NCI-H146 (cell line): ENCODE measurements around the gene GLDN.
"Not testable (repeated sequence)": the region's sequence is repeated elsewhere in the genome, so short reads cannot be mapped to it uniquely, and the experiment has no call there.

Experiments used
- DNase-seq: peaks from one replicate; lab custom pipeline; 2025; lab: John Stamatoyannopoulos, UW

The GLDN gene

DNA sequence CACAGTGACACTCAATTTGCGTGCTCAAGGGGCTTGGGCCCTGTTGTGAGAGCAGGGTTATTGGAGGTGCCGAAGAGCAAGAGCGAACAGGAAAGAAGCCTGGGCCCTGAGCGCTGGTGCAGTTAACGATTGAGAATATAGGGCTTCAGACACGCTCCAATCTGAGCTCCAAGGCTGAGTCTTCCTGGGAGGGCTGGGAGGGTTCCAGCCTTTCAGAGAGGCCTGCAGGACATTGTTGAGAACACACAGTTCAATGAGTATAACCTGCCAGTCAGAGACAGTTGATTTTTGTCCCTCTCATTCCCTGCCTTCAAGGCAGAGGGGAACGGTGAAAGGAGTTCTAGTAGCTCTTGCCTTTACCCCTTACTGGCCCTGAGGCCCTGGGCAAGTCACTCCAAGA is 47.3 kb downstream of the GLDN start:
- no peak for DNase-seq

DNA sequence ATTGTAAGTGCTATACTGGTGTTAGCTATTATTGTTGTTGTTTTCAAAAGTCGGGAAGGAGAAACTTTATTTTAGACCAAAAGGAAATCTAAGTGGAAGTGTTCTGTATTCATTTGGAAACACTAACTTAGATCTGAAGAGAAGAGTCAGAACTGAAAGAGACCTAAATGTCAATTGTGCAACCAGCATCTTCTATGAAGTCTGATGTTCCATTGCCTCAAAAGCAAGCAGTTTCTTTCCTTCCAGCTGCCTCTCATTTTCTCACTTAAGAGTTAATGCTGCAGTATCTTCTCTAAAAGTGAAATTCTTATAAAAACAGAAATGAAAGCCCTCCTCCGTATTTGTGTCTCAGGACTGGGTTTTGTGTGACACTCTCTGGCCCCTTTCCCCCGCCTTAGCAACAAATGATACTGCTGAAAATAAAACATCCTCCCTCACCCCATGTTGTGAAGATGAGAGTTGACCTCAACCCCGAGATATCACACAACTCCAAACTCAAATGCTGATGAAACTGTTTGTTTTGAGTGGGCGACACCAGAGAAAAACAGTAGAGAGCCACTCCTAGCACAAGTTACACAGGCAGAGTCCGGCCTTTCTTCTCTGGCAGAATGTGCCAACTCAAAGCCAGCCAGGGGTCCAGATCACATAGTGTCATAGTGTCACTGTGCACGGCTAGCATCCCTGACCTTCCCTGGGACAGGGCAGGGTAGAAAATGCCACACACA is 48.9 kb downstream of the GLDN start:
- no peak for DNase-seq

DNA sequence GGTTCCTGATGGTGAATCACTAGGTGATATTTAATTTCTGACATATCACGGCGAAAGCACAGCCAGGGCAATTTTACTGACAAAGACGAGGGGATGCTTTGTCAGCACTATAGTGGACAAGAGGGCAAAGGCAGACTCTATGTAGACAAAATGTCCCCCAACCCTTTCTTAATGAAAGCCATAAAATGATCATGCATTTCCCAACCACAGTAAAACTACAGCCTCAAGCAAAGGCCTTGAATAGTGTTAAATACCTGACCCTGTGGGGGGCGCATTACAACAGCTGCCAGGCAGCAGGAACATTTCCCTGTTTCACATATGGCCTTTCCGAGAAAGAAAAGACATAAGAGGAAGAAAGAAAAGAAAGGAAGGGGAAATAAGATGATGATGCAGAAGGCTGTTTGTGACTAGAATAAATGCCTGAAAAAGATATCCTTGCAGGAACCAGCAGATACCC is 49.5 kb downstream of the GLDN start:
- DNase-seq = peak; percentile 38

DNA sequence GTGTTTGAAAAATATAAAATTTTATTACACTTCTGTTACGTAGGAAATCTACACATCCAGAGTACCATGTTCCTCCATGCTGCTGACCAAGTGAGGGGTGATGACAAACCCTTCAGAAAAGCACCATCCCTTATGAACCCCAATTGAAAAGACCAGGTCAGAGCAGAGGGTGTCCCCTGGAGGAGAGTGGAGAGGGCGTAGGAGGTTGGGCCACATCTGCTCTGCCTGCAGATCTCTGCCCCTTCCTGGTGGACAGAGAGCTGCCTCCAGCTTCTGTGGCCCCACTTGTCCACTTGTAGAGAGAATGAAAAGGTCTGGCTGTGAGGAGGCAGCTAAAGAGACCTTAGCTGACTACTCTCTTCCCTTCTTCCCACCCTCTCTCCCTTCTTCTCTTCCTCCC is 55.5 kb downstream of the GLDN start:
- no peak for DNase-seq

DNA sequence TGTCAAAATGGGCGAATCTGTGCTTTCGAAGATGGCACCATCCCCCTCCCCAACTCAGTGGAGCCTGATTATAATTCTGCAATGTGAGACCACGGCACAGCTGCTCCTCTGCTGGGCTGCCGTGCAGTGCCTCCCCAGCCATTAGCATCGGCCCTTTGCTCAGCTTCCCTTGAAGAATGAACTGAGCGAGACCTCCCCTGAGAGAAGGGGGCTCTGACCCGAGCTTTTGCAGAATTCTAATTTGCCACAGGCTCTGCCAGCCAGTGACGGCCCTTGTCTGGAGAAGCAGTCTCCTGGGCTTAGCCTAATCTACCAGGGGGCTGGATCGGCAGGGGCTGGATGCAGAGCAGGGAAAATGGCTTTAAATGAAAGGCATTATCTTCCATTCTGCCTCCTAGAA is 57.2 kb downstream of the GLDN start:
- no peak for DNase-seq

DNA sequence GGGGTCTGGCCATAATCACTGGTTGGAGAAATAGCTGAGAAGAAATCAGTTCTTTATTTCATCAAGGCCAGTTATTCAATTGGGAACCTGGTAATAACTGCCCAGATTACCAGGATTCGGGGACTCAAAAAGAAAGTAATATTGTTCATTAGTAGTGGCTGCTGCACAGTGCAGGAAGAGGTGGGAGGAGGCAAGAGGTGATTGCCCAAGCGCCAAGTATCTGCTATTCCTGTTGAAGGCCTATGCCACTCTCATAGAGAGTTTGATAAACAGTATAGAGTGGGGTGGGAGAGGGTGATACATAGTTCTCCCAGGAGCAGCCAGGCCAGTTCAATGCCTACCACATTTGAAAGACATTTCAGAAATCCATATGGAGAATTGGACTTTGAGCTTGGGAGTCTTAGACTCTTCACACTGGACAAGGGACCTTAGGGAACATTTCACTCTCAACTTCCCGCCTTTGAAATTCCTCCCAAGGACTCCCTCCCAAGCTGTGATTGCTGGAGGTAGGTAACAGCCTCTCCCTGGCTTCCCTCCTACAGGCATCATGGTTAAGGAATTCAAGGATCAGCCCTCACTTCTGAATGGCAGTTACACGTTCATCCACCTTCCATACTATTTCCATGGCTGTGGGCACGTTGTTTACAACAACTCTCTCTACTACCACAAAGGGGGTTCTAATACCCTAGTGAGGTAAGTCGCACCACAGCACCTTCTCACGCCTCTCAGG is 59.8 kb downstream of the GLDN start:
- DNase-seq = no peak

DNA sequence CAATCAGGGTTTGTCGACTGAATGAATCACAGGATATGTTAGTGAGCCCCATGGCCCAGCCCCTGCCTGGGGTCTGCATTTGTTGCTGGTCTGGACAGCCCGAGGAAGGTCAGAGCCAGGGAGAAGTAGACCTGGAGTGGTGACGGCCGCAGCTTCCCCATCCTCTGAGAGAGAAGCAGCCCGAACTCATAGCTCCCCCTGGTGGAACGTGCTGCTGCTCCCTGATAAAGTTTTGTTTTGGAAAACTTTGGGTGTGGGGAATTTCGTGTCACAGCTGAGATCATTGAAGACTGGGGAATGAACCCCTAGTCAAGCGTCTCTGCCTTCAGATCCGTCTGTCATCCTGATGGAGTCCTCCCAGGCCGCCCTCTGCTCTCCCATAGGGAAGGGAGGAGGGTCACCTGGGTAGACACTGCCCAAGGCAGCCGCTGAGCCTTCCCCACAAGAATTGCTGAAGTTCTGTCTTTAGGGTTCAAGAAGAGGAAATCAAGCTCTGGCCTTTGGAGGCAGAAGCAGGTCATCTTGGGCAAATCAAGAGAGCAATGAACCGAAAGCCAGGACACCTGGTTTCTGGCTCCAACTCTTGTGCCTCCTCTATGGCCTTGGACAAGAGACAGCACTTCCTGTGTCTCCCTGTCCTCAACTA is 60.5 kb downstream of the GLDN start:
- DNase-seq = peak; percentile 2

DNA sequence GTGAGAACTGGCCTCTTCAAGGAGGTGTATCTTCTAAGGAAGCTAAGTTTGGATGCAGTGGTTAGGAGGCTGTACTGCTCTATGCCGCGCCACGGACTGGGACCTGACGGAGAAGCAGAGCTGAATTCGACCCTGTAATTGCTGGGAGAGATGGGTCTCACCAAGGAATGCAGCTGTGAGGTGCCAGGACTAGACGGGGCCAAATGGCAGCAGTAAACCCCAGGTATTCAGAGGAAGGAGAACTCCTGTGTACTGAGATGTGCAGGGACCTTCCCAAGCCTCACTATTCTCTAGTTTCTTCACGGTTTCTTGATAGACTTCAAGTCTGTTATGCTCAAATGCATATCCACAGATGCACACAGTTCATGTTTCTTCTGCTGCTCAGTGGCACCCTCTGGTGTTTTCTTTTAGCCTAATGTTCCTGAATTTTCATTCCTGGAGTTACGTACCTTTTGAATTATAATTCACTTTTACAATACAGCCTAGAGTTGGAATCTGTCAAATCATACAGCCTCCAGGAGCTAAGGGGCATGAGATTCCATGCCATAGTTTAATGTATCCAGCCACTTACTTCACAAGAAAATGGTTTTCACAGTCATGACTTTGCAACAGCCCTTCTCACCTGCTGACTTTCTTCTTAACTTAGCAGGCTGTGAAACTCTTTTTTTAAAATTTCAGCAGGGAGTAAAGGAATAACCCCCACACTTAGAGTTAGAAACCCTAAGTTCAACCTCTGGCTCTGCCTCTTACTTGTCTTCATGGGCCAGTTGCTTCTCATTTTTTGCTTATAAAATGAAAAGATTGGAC is 61.8 kb downstream of the GLDN start:
- peak; percentile 1 for DNase-seq

DNA sequence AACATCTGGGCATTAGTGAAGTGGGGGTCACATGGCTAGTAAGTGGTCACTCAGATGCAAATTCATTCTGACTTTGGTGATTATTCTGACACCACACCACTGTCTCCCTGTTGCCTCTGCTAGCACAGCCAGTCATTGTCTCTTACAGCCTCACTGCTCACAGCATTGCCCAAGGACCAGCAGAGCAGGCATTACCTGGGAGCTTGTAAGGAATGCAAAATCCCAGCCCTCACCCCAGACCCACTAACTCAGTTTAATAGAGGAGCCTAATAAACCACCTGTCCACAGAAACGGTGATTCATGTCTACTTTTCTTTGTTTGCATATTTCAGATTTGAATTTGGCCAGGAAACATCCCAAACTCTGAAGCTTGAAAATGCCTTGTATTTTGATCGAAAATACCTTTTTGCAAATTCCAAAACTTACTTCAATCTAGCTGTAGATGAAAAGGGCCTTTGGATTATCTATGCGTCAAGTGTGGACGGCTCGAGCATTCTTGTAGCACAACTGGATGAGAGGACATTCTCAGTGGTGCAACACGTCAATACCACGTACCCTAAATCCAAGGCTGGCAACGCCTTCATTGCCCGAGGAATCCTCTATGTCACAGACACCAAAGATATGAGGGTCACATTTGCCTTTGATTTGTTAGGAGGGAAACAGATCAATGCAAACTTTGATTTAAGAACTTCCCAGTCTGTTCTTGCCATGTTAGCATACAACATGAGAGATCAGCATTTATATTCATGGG is 62.7 kb downstream of the GLDN start:
- no peak for DNase-seq

DNA sequence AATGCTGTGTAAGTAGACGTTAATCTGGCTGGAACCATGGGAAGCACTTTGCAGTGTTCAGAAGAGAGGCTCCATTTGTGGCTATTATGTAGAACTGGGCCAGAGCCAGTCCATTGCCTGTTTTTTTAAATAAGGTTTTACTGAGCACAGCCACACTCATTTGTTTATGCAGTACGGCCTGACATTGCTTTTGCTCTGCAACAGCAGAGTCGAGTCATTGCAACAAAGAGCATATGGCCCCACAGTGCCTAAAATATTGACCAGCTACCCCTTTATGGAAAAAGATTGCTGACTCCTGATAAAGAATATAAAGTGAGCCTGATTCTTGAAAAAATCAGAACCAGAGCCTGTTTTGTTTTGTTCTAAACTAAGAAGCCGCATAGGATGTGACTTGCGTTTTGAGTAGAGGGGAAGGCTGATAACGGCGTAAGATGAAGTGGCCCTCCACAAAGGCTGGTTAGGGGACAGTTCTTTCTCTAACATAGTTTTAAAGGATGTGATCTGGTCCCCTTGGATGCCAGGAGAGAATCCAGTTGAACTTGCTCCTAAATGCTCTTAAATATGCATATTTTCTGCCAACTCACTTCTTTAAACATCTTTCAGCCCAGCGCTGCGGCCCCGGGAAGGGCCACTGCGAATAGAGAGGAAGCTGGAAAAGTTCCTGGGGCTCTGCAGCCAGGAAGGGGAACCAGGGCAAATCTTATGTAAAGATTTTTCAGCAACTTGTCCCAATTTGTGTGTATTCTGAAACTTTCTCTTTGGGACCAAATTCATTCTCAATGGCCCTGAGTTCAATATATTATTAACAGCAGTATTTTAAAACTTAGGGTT is 64.5 kb downstream of the GLDN start:
- DNase-seq = no peak

DNA sequence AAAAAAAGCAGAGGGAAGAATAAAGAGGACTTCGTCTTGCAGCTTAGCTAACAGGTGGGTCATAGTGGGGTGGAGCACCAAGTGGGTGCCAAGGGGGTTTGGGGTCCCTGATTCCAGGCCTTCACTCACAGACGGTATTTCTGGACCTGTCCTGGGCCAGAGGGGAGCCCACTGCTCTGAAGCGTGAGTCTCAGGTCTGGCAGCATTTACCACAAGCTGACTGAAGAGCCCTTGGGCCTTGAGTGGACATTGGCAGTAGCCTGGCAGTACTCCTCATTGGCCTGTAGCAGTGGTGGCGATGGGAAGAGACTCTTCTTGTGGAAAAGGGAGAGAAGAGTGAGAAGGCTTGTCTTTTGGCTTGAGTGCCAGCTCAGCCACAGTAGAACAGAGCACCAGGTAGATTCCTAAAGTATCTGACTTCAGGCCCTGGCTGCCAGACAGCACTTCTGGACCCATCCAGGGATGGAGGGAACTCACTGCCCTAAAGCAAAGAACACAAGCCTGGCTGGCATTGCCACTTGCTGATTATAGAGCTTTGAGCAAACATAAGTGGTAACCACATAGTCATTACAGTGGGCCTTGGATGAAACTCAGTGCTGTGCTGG is 72.9 kb downstream of the GLDN start:
- no peak for DNase-seq

DNA sequence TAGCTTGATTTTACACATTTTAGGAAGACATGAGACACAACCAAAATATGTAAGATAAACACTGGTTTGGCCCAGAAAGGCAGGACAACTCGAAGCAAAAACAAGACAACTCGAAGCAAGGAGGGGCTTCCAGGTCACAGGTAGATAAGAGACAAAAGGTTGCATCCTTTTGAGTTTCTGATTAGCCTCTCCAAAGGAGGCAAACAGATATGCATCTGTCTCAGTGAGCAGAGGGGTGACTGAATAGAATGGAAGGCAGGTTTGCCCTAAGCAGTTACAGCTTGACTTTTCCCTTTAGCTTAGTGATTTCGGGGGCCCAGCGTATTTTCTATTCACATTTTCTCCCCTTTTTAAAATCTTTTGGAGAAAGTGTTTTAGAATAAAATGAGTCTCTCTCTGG is 74.7 kb downstream of the GLDN start:
- no peak for DNase-seq

DNA sequence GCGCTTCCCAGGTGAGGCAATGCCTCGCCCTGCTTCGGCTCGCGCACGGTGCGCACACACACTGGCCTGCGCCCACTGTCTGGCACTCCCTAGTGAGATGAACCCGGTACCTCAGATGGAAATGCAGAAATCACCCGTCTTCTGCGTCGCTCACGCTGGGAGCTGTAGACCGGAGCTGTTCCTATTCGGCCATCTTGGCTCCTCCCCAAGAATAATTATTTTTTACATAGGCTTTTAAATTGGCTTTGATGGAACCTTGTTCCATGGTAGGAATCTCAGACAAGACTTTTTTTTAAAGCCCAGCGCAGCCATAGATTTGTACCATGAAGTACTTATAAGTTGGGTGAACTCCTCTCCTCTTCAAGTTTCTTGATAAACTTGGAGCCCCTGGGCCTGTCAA is 81.6 kb downstream of the GLDN start:
- DNase-seq = not testable (repeated sequence)

DNA sequence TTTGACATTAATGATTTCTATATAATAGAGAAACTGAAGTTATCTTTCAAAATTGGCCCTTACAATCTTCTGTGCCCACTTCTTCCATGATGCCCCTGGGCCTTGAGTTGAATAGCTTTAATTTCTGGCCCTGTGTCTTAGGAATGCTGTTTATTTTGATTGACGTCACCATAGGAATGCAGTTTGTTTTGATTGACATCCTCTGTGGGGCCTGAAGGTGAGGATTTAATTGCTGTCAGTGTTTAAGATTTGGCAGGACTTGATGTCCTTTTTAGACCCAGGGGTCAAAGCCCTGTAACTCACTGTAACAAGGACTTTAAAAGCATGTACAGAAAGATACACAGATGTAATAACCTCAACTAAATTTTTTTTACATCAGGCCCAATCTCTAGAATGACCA is 83.3 kb downstream of the GLDN start:
- DNase-seq = no peak

DNA sequence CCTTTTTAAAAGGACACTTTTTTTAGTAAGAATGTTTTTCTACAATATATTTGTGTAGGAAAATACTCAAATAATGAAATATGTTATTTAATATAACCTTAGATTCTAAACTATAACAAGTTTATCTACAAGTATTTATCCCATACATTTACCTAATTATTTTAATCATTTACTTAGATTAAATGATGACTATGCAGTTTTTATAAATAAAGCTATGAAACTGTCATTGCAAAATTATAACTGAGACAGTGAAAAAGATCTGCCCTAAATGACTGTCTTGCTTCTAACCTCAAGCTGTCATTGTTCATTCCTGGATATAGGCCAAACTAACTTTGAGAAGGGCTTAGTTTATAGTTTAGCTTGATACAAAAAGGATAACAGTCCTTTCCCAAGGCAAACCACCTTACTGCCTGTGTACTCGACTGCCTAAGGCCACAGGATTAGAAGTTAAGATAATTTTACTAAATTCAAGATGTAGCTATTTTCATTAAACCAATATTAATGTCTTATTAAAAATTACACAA is 84.1 kb downstream of the GLDN start:
- no peak for DNase-seq

DNA sequence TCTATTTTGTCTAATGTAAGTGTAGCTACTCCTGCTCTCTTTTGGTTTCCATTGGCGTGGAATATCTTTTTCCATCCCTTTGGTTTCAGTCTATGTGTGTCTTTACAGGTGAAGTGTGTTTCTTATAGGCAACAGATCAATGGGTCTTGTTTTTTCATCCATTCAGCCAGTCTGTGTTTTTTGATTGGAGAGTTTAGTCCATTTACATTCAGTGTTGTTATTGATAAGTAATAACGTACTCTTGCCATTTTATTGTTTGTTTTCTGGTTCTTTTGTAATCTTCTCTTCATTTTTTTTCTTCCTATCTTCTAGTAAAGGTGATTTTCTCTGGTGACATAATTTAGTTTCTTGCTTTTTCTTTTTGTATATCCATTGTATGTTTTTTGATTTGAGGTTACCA is 97.1 kb downstream of the GLDN start:
- no peak for DNase-seq

DNA sequence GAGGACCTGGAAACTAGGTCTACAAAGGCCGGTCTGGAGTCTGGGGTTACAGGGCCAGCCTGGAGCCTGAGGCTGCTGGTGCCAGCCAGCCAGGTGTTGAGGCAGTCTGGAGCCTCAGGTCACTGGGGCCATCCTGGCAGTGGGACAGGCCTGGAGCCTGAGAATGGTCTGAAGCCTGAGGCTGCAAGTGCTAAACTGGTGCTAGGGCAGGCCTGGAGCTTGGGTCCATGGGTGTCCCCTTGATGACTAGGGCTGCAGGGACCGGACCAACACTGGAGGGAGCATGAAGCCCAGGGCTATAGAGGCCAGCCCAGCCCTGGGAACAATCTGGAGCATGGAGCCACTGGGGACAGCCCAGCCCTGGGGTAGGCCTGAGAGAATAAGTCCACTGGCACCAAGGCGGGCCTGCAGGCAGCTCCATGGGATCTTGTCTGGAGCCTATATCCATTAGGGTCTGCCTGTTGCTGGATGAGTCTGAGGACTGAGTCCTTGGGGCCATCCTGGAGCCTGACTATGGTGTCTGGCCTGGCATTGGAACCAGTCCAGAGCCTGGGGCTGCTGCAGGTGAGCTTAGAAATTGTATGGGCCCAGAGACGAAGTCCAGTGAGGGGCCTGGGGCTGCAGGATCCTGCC is 101.9 kb downstream of the GLDN start:
- no peak for DNase-seq

DNA sequence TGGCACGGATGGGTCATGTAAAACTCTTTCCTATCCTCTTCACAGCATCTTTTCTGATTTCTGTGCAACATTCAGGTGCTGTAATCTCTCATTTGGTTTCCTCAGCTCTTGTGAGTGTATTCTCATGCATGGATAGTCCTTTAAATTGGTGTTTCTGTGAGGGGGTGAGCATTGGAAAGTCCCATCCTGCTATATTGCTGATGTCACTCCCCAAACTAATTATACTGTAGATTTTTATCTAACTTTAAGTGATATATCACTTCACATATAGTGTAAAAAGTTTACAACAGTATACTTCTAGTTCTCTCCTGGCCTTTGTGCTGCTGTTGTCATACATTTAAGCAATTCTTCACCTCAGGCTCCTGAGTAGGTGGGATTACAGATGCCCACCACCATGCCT is 102.7 kb downstream of the GLDN start:
- DNase-seq = no peak

DNA sequence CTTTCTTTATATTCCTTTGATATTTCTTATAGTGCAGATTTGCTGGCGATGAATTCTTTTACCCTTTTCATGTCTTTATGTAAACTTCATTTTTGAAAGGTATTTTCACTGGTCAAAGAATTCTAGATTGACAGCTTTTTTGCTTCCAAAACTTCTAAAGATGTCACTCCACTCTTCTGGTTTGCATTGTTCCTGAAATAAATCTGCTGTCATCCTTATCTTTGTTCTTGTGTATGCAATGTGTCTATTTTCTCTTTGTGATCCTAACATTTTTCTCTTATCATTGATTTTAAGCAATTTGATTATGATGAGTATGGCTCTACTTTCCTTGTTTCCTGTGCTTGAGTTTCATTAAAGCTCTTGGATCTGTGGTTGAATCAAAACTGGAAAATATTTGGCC is 103.4 kb downstream of the GLDN start:
- DNase-seq = no peak
